ENCODE measurements around the gene EPAS1.

DNA sequence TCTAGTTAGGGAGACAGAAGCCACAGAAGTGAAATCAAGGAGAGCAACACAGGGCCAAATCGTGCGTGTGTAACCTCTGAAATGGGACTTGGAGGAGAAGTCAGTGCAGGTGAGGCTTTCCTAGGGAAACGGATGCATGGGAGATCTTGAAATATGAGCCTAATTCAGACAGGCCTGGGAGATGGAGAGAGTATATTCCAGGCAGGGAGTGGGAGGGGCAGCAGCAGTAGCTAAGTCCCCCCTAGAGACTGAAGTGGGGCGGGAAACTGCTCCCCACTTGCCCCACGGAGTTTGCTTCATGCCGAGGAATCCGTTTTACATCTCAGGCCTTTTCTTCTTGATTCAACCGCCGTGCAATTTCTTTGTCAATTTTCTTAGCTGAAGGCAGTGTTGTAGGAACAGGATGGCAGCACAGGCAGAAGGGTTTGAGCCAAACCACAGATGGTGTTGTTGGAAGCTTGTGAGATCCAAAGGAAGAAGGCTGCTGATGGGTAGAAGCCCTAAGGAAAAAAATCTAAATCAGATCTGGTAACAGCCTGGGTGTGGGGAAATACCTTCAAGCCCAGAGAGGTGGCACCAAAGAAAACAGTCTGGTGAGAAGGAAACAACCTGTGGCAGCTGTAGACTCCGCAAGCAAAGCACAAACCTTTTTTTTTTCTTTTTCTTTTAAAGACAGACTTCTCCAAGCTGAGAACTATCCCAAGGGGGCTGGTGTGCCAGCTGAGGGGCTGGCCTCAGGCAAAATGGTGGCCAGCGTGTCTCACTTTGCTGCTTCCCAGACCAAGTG lies 40.2 kb downstream of the EPAS1 start:
- TF ChIP-seq, protein P1, sequence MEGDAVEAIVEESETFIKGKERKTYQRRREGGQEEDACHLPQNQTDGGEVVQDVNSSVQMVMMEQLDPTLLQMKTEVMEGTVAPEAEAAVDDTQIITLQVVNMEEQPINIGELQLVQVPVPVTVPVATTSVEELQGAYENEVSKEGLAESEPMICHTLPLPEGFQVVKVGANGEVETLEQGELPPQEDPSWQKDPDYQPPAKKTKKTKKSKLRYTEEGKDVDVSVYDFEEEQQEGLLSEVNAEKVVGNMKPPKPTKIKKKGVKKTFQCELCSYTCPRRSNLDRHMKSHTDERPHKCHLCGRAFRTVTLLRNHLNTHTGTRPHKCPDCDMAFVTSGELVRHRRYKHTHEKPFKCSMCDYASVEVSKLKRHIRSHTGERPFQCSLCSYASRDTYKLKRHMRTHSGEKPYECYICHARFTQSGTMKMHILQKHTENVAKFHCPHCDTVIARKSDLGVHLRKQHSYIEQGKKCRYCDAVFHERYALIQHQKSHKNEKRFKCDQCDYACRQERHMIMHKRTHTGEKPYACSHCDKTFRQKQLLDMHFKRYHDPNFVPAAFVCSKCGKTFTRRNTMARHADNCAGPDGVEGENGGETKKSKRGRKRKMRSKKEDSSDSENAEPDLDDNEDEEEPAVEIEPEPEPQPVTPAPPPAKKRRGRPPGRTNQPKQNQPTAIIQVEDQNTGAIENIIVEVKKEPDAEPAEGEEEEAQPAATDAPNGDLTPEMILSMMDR (IDR thresholded peaks at IDR 0.05 in 2 of 3, conservative IDR thresholded peaks at IDR 0.05 in 1 of 3; ENCODE audit: borderline replicate concordance in 1 of 3, insufficient read depth in 1 of 3, low read depth in 2 of 3, low read length in 2 of 3): no peak
- TF ChIP-seq YY1 (IDR thresholded peaks at IDR 0.05; ENCODE audit: extremely low read depth, insufficient replicate concordance, low read depth, low read length): no peak

All from HCT116 (cell line).